G401 (cell line): ENCODE measurements around the gene TBX1. TPM values are rescaled to one million over a fixed set of nuclear protein-coding genes. Genes with fewer than 3 reads are reported as not detected.

Source experiments
- DNase-seq: peaks from one replicate; pipeline ENCODE4 v3.0.0-alpha.2; 2015; ENCODE audit warnings: low spot score
- in situ Hi-C: cut with HindIII; loops from 2 replicates; pipeline ENCODE4 v1.10.0; 2016; ENCODE audit warnings: low sequenced_read_pairs, mixed read lengths
- total RNA-seq: library from RNA; depleted of rRNA; stranded (reverse); fragments of >200 nt; shearing (Covaris generic); gene quantifications from 2 replicates; pipeline ENCODE4 v1.2.3, GENCODE V29; 2014

Gene TBX1
- total RNA-seq, 1 experiment from 2014 or later: 32.1 TPM

DNA sequence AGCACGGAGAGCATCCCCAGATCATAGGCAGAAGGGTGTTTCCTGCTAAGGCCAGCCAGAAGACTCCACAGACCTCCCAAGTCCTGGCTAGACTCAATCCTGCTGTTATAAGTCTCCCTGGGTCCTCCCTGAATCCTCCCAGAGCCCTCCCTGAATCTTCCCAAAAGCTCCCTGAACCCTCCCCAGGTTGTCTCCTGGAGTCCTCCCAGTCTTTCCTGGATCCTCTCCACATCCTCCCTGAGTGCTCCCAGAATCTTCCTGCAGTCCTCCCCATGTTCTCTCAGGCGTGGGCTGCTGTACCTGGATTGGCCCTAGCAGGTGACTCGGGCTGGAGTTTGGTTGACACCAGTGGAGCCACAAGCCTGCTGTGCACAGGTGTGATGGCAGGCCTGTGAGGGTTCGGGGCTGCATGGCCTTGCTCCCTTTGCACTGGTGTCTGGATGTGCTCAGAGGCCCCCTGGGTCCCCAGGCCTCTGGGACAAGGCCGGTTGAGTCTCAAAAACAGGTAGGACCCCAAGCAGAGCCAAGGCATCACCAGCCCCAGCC is 25.7 kb upstream of the TBX1 start:
- in situ Hi-C loops: no loop called here
- no peak for DNase-seq

GRCh38 chr22:19735665-19736510 is 24.7 kb upstream of the TBX1 start:
- in situ Hi-C loops: no loop called here
- no peak for DNase-seq

GRCh38 chr22:19737846-19738663 is 22.5 kb upstream of the TBX1 start:
- in situ Hi-C loops: no loop called here
- no peak for DNase-seq

DNA sequence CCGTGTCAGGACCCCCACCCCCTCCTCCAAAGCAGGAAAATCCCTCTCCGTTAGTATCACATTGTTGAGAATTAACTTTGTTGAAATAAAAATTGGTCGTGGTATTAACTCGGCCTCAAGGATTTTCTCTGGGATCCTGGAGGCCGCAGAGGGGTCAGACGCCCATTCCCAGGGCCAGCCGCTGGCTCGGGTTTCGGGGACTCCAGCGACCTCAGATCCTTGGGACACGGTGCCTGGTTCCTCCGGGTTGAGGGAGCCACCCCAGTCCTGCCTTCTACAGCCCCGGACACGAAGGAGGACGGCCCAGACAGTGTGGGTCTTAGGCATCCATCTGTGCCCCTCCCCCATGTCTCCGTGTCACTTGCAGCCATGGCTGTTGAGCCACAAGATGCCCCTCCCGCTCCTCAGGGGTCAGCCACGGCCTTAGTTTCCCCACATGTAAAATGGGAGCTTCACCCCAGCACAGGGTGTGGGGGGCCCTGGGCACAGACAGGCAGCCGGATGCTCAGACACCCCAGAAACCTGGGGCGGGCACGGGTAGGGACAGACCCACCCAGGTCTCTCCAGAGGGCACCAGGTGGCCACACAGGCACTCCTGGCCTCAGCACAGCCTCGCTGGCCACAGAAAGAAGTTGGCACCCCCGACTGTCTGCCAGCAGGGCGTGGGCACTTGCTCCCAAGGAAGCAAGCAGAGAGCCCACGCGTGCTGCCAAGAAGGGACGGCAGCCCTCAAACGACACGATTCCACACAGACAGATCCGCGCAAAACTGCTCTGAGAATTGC is 21.7 kb upstream of the TBX1 start:
- in situ Hi-C loops: no loop called here

GRCh38 chr22:19739448-19739895 is 21.1 kb upstream of the TBX1 start:
- in situ Hi-C loops: no loop called here
- no peak for DNase-seq

More for the DNA sequence above, 21.7 kb upstream of the TBX1 start:
- no peak for DNase-seq

- no peak for DNase-seq
- in situ Hi-C loops: no loop called here
Observed at GRCh38 chr22:19739911-19740449, 20.6 kb upstream of the TBX1 start.

GRCh38 chr22:19740586-19740985 is 20.0 kb upstream of the TBX1 start:
- DNase-seq: no peak
- in situ Hi-C loops: no loop called here

- in situ Hi-C loops: no loop called here
- no peak for DNase-seq
Observed at GRCh38 chr22:19741053-19741452, 19.5 kb upstream of the TBX1 start.

GRCh38 chr22:19742160-19743066 is 18.2 kb upstream of the TBX1 start:
- in situ Hi-C loops: no loop called here
- no peak for DNase-seq

DNA sequence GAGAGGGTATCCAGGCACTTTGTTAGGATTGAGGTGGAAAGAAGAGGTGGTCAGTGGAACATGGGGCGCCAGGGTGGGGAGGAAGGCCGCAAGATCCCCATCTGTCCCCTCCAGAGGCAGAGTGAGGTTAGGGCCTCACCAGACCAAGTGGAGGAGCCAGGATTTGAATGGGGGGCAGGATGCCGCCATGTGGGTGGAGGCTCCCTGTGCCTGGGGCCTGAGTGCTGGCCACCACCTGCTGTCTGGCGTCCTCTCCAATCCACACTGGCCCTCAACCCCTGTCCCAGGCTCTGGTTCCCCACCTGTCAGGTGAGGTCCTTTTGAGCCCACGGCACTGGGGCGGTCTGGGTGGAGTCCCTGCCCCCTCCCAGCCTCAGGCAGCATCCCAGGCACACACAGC is 17.5 kb upstream of the TBX1 start:
- in situ Hi-C loops: no loop called here
- no peak for DNase-seq

DNA sequence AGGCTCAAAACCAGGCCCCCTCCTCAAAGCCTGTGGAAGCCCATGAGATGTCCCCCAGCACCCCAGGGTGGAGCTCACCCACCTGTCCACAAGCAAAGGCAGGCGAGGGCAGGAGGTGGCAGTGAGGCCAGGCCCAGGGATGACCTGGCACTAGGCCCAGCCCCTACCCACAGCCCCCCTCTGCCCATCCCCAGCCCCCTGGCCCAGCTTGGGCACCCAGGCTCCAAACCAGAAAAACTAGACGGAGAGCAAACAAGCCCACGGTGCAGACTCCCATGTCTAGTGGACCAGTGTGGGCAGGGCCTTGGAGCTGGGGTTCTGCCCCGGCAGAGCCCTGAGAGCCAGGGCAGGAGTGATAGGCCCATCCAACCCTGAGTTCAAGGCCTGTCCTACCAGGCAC is 16.9 kb upstream of the TBX1 start:
- DNase-seq: no peak
- in situ Hi-C loops: no loop called here

GRCh38 chr22:19744350-19745006 is 16.1 kb upstream of the TBX1 start:
- no peak for DNase-seq
- in situ Hi-C loops: no loop called here

DNA sequence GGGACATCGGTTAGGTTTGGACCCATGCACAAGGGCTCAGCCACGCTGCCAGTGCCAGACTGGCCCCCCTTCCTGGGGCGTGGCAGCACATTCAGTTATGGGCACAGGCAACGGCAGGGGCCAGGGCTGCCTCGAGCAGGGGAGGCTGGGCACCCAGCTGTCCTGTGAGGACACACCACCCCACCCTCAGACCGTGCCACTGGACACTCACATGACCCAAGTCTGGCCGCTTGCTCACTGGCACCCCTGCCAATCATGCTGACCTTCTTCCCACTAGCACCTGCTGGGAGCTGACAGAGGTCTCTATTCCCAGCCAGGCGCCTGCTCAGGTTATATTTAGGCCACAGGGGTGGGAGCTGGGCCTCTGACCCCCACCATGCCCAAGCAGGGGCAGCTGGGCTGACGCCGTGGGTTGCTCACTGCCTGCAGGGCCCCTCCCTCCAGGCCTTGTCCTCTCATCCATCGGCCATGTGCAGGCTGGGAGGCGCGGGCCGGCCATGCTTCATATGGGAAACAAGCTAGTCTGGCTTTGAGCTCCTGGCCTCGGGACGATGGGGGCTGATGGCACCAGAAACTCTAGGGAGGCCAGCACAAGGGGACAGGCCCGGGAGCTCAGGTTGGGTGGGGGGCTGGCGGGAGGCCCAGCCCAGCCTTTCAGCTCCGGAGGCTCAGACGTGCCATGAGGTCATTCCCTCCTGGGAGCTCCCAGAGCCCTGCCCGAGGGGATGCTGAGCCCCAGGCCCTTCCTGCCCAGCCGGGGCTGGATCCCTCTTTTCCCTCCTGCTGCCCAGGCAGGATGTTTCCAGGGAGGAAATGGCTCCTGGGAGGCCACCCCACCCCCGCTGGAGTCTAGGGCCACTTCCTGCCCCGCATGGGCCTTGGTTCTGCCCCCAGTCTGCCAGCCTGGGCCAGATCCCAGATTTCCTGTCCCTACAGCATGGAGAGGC is 15.2 kb upstream of the TBX1 start:
- no peak for DNase-seq

GRCh38 chr22:19746726-19747125 is 13.9 kb upstream of the TBX1 start:
- in situ Hi-C loops: no loop called here

More for the DNA sequence above, 15.2 kb upstream of the TBX1 start:
- in situ Hi-C loops: no loop called here

GRCh38 chr22:19747551-19747950 is 13.0 kb upstream of the TBX1 start:
- in situ Hi-C loops: no loop called here

More at GRCh38 chr22:19746726-19747125, 13.9 kb upstream of the TBX1 start:
- DNase-seq: no peak

DNA sequence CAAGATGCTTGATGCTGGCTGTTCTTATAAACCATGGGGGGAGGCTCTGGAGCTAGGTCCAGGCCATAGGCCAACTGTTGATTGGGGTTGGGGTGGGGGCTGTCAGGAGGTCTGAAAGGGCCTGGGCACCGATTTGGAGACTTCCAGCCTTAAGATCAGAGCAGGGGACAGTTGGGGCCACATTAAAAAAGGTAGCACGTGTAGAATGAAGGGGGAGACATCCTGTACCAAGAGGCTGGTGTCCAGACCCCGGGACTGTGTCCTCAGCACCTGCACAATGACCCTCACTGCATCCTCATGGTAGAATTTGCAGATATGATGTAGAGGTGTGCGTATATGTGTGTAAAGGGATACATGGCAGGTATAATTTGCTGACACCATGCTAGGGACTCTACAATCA is 12.4 kb upstream of the TBX1 start:
- in situ Hi-C loops: no loop called here
- no peak for DNase-seq

More at GRCh38 chr22:19747551-19747950, 13.0 kb upstream of the TBX1 start:
- no peak for DNase-seq
